ENCODE results near the gene TBPL1. TPM values are rescaled to one million over a fixed set of nuclear protein-coding genes. Genes with fewer than 3 reads are reported as not detected.

TBPL1 gene
- total and polyA plus RNA-seq, 10 of the 15 experiments (the other 5 are each of a cell fraction or from before 2014, with no cell fraction given), result 34.6 to 71.2 (median 43.0) TPM

- TF ChIP-seq TCF3 (IDR thresholded peaks at IDR 0.05; ENCODE audit: borderline replicate concordance, insufficient read depth, low read depth, low read length) (no peak), KLF5 (IDR thresholded peaks at IDR 0.05; ENCODE audit: partially characterized antibody) (no peak), RB1 (IDR thresholded peaks at IDR 0.05; ENCODE audit: borderline replicate concordance) (no peak), EP300 (IDR thresholded peaks at IDR 0.05; ENCODE audit: borderline replicate concordance in 1 of 2, control insufficient read depth in 1 of 2, low read depth in 2 of 2, low read length in 2 of 2) (no peak)
Measured at GRCh38 chr6:134015719-134016557, 62.9 kb downstream of the TBPL1 start (continued).

- Histone ChIP-seq H3K9me3 (replicated peaks; ENCODE audit: control insufficient read depth, insufficient read depth, low read length) (no peaks in the 10 kb centered on the region), H3K27ac (ENCODE audit: control insufficient read depth, insufficient read depth) (no peak overlapping the region), H2AFZ (ENCODE audit: control insufficient read depth, low read depth, low read length) (no peak overlapping the region), H3K79me2 (ENCODE audit: control insufficient read depth, insufficient read depth, low read length) (no peaks in the 10 kb centered on the region), H3K4me3 (no peak overlapping the region), H3K36me3 (ENCODE audit: control insufficient read depth in 2 of 2, insufficient read depth in 2 of 2, low read length in 1 of 2) (no peaks in the 10 kb centered on the region), H3K27me3 (replicated peaks in 1 of 2; ENCODE audit: control insufficient read depth in 2 of 2, insufficient read depth in 2 of 2, low read length in 1 of 2) (peaks cover 0 to 3% of the 10 kb centered on the region in 2 experiments; a peak in 1 of 4 replicates), H3K4me1 (ENCODE audit: control insufficient read depth, insufficient read depth, low read length) (no peaks in the 10 kb centered on the region), H3K4me2 (ENCODE audit: control insufficient read depth, insufficient read depth) (no peak overlapping the region), H4K20me1 (ENCODE audit: control insufficient read depth, insufficient read depth) (no peaks in the 10 kb centered on the region), H3K9ac (ENCODE audit: control insufficient read depth, insufficient read depth, low read length) (no peak overlapping the region)
- ATAC-seq, result no peak
- ChIA-PET POLR2A (no interaction called here), SMC1A (ENCODE audit: uncharacterized antibody, unreplicated experiment) (interaction anchor here (0.6 kb wide), 1 partner anchor 10 kb away, joined by 3 read pairs; no protein-coding TSS in a partner anchor), RAD21 (ENCODE audit: unreplicated experiment) (no interaction called here), CTCF (no interaction called here)
- BruUV-seq (replicated peaks), result no TSS peak
- FAIRE-seq, result no peak
- intact Hi-C loops (cut with micrococcal nuclease; ENCODE audit: unreplicated experiment) (no loop called here), in situ Hi-C loops (cut with MboI) (no loop called here)
- no peak for DNase-seq (ENCODE audit: low read depth, low spot score)
- TF ChIP-seq HDAC2 (IDR thresholded peaks at IDR 0.05), result no peak
- no peak for TF ChIP-seq PKNOX1 (IDR thresholded peaks at IDR 0.05)
- no peak for TF ChIP-seq FOS (IDR thresholded peaks at IDR 0.05; ENCODE audit: borderline replicate concordance, extremely low read depth, insufficient read length)
- TF ChIP-seq RAD51 (IDR thresholded peaks at IDR 0.05), result no peak
- TF ChIP-seq BACH1 (IDR thresholded peaks at IDR 0.05; ENCODE audit: borderline replicate concordance), result no peak
- TF ChIP-seq ASH2L (IDR thresholded peaks at IDR 0.05; ENCODE audit: borderline replicate concordance, low read depth), result no peak
- no peak for TF ChIP-seq USF1 (IDR thresholded peaks at IDR 0.05; ENCODE audit: borderline replicate concordance, extremely low read length, insufficient read depth, low read depth, low read length)
Measured at GRCh38 chr6:134016558-134016814, 63.5 kb downstream of the TBPL1 start.
